WERI-Rb-1 (cell line): ENCODE data around the gene FGF12.
A peak's percentile ranks its signal among the peaks of the same experiment; 100 is the strongest.

Experiments
- DNase-seq: peaks from one replicate; pipeline ENCODE4 v3.0.0-alpha.2; 2020
- H3K27ac ChIP-seq: fragments of 250-450 bp; sonication (Bioruptor Pico); 2 replicates; pipeline ENCODE4 v1.5.1; 2020; ENCODE audit warnings: mild to moderate bottlenecking, moderate library complexity
- H3K27me3 ChIP-seq: fragments of 250-450 bp; sonication (Bioruptor Pico); 2 replicates; pipeline ENCODE4 v1.5.1; 2021; ENCODE audit warnings: mild to moderate bottlenecking, low read depth, moderate library complexity; ENCODE audit not compliant: insufficient read depth, severe bottlenecking
- H3K36me3 ChIP-seq: fragments of 250-450 bp; sonication (Bioruptor Pico); 2 replicates; pipeline ENCODE4 v1.5.1; 2020; ENCODE audit warnings: mild to moderate bottlenecking, moderate library complexity
- H3K4me3 ChIP-seq: 2 replicates; pipeline ENCODE4 v1.5.1; 2011; ENCODE audit warnings: low read depth, mild to moderate bottlenecking, control low read depth, low read length
- H3K9me3 ChIP-seq: fragments of 250-450 bp; sonication (Bioruptor Pico); 2 replicates; pipeline ENCODE4 v1.5.1; 2021; ENCODE audit warnings: mild to moderate bottlenecking, moderate library complexity; ENCODE audit not compliant: severe bottlenecking
- TF ChIP-seq, protein P1 (sequence below): IDR thresholded peaks from 2 replicates; pipeline ENCODE4 v1.5.1; 2011; ENCODE audit warnings: low read depth, mild to moderate bottlenecking, control low read depth, inconsistent platforms, low read length

The FGF12 gene

DNA sequence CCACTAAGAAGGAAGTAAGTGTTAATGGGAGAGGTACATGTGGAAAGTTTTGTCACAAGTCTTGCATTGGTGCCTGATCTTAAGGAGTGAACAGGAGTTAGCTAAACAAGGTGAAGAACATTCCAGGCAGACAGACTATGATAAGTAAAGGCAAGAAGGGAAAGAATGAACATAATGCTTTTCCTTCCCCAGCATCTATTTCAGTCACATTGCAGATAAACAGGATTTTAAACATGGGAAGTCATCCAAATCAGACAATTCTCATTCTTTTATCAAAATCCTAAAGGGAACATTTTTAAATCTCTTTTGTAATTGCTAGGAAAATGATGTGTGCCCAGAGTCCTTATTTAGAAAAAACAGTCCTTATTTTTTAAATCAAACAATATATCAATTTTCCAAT is 424.6 kb downstream of the FGF12 start:
- Histone ChIP-seq H3K27ac (peak overlapping the region; percentile 14; the same call in 1 of the 2 replicates), H3K27me3 (no peaks in the 10 kb centered on the region), H3K36me3 (no peaks in the 10 kb centered on the region), H3K9me3 (no peaks in the 10 kb centered on the region), H3K4me3 (no peak overlapping the region)
- DNase-seq, result no peak
- TF ChIP-seq, protein P1, sequence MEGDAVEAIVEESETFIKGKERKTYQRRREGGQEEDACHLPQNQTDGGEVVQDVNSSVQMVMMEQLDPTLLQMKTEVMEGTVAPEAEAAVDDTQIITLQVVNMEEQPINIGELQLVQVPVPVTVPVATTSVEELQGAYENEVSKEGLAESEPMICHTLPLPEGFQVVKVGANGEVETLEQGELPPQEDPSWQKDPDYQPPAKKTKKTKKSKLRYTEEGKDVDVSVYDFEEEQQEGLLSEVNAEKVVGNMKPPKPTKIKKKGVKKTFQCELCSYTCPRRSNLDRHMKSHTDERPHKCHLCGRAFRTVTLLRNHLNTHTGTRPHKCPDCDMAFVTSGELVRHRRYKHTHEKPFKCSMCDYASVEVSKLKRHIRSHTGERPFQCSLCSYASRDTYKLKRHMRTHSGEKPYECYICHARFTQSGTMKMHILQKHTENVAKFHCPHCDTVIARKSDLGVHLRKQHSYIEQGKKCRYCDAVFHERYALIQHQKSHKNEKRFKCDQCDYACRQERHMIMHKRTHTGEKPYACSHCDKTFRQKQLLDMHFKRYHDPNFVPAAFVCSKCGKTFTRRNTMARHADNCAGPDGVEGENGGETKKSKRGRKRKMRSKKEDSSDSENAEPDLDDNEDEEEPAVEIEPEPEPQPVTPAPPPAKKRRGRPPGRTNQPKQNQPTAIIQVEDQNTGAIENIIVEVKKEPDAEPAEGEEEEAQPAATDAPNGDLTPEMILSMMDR, result no peak

DNA sequence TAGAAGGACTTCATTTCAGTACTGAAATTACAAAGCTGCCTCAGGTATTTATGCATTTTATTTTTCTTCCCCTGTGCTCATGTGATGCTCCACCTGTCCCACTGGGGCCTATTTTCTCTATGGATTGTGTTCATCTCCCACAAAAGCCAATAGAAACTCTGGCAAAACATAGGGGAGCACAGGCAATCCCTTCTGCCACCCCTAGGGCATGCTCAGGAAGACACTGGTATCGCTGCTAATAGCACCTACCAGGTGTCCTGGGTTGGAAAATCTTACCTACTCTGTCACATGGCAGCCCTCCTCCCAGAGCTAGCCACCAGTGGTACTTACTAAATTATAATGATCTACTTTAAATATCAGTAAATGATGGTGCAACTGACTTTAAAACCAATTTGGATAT is 427.4 kb downstream of the FGF12 start:
- Histone ChIP-seq H3K27ac (no peak overlapping the region), H3K27me3 (no peaks in the 10 kb centered on the region), H3K9me3 (no peaks in the 10 kb centered on the region), H3K4me3 (no peak overlapping the region), H3K36me3 (no peaks in the 10 kb centered on the region)
- no peak for DNase-seq
- TF ChIP-seq, protein P1, result no peak

DNA sequence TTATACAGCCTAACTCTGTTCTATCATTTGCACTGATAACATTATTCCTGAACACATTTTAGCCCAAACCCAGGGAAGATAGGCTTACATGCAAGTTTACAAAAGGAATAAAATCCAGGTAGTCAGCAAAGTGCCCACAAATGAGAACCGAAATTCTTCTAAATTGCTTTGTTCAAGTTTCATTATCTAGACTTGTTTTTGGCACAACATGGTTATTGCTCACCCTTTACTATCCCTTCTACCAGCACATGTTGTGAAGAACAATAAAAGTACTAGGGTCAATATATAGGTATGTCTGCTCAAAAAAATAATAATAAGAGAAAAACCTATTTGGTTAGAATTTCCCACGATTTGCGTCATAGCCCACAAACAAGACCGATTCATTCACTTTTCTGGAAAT is 430.5 kb downstream of the FGF12 start:
- TF ChIP-seq, protein P1, result no peak
- Histone ChIP-seq H3K27ac (no peak overlapping the region), H3K27me3 (no peaks in the 10 kb centered on the region), H3K36me3 (no peaks in the 10 kb centered on the region), H3K9me3 (no peaks in the 10 kb centered on the region), H3K4me3 (no peak overlapping the region)
- DNase-seq, result no peak

GRCh38 chr3:192284443-192285072 is 442.8 kb downstream of the FGF12 start:
- no peak overlapping the region for H3K27ac ChIP-seq
- H3K9me3 ChIP-seq, result no peaks in the 10 kb centered on the region
- H3K27me3 ChIP-seq, result no peaks in the 10 kb centered on the region
- TF ChIP-seq, protein P1, result no peak
- H3K36me3 ChIP-seq, result no peaks in the 10 kb centered on the region
- no peak overlapping the region for H3K4me3 ChIP-seq
- no peak for DNase-seq

GRCh38 chr3:192281207-192281880 is 446.0 kb downstream of the FGF12 start:
- Histone ChIP-seq H3K27ac (peak overlapping the region; percentile 40; the same call in 1 of the 2 replicates), H3K4me3 (no peak overlapping the region), H3K27me3 (no peaks in the 10 kb centered on the region), H3K9me3 (no peaks in the 10 kb centered on the region), H3K36me3 (no peaks in the 10 kb centered on the region)
- TF ChIP-seq, protein P1, result no peak
- peak; percentile 70 for DNase-seq
